GM21717 (cell line): Measurements from ENCODE around the gene SERPINA5.

Experiments used
- ATAC-seq: cut with Tn5 transposase; IDR thresholded peaks from one replicate; pipeline ENCODE4 v1.9.1; 2021; ENCODE audit warnings: mild to moderate bottlenecking, moderate library complexity; ENCODE audit not compliant: unreplicated experiment

SERPINA5 gene

GRCh38 chr14:94581127-94581999 is at the start of gene SERPINA5:
SERPINA5 (plus strand) TSS chr14:94581426; CDS start chr14:94587363, 5,937 bp downstream.
- no peak for ATAC-seq

- ATAC-seq: no peak
Measured at GRCh38 chr14:94532447-94532846, 48.8 kb upstream of the SERPINA5 start.

- no peak for ATAC-seq
Measured at GRCh38 chr14:94535506-94535905, 45.7 kb upstream of the SERPINA5 start.

- ATAC-seq: no peak
Measured at GRCh38 chr14:94536836-94537235, 44.4 kb upstream of the SERPINA5 start.

GRCh38 chr14:94538070-94538740 is 43.0 kb upstream of the SERPINA5 start:
- ATAC-seq: no peak

GRCh38 chr14:94539181-94539580 is 42.0 kb upstream of the SERPINA5 start:
- ATAC-seq: no peak

GRCh38 chr14:94540031-94540794 is 41.0 kb upstream of the SERPINA5 start:
- no peak for ATAC-seq

- ATAC-seq: no peak
Measured at GRCh38 chr14:94541234-94541975, 39.8 kb upstream of the SERPINA5 start.

- ATAC-seq: no peak
Measured at GRCh38 chr14:94542111-94542810, 39.0 kb upstream of the SERPINA5 start.

- ATAC-seq: no peak
Measured at GRCh38 chr14:94542811-94543440, 38.3 kb upstream of the SERPINA5 start.

GRCh38 chr14:94543449-94544124 is 37.6 kb upstream of the SERPINA5 start:
- ATAC-seq: no peak

GRCh38 chr14:94544726-94545125 is 36.5 kb upstream of the SERPINA5 start:
- ATAC-seq: no peak

- no peak for ATAC-seq
Measured at GRCh38 chr14:94545131-94545841, 35.9 kb upstream of the SERPINA5 start.

GRCh38 chr14:94547151-94547680 is 34.0 kb upstream of the SERPINA5 start:
- no peak for ATAC-seq

GRCh38 chr14:94547726-94548125 is 33.5 kb upstream of the SERPINA5 start:
- no peak for ATAC-seq

GRCh38 chr14:94548131-94548998 is 32.9 kb upstream of the SERPINA5 start:
- no peak for ATAC-seq
